MM.1S (cell line): ENCODE data around the gene LBHD1.

ENCODE experiments used
- CTCF ChIP-seq: fragments of 300-600 bp; sonication (generic); IDR thresholded peaks from 2 replicates; pipeline ENCODE4 v1.5.1; 2016; ENCODE audit warnings: antibody characterized with exemption, low read length, mixed read lengths
- EZH2 ChIP-seq: fragments of 300-600 bp; sonication (generic); optimal IDR thresholded peaks from 2 replicates; pipeline ENCODE3; 2017; ENCODE audit warnings: low read depth, mild to moderate bottlenecking, antibody characterized with exemption, low read length, mixed read lengths
- EZH2phosphoT487 ChIP-seq: fragments of 300-600 bp; sonication (generic); IDR thresholded peaks from 2 replicates; pipeline ENCODE4 v1.6.1; 2018; ENCODE audit warnings: antibody characterized with exemption, low read length

- TF ChIP-seq CTCF = no peak
- TF ChIP-seq EZH2 = no peak
- no peak for TF ChIP-seq EZH2phosphoT487
Observed at GRCh38 chr11:62664405-62665074, 7.5 kb downstream of the LBHD1 start.
